Retina (tissue), 1 donor: ENCODE measurements around the gene STK38L.

Experiments
- DNase-seq: peaks from one replicate; pipeline ENCODE4 v3.0.0-alpha.2; 2016

STK38L gene

DNA sequence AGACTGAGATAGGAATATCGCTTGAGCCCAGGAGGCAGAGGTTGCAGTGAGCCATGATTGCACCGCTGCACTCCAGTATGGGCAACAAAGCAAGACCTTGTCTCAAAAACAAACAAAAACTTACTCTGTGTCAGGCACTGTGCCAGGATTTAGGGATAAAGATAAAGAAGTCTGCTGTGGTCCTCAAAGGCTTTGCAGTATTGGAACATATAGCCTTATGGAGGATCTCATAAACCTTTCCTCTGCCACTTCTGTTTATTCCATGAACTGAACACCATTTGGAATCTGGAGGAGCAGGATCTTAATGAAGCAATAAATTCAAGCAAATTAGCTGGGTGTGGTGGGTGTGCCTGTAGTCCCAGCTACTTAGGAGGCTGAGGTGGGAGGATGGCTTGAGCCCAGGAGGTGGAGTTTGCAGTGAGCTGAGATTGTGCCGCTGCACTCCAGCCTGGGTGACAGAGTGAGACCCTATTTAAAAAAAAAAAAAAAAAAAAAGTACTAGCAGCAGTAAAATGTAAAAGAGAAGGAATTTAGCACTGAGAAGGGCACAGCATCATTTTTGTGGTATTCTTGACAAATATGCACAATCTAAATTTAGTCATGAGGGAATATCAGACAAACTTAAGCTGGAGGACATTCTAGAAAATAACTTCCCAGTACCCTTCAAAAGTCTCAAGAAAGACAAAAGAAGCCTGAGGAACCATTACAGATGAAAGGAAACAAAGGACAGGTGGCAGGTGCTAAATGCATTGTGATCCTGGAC lies 115.7 kb downstream of the STK38L start:
- DNase-seq: no peak

DNA sequence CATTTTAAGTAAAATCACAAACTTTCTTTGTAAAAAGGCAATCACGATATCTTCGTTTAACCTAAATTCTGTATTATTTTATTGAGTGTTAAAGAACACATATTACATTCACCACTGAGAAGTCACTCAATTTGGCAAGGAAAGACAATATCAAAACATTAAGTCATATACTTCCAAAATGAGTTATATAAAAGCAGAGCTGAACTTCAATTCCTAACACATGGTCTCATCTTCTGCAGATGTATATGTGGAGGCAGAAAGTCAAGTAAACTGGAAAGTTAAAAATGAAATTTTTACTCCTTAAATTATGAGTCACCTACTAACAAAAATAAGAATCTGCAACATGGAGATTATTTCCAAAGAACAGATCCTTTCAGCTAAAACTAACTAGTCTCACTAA lies 117.3 kb downstream of the STK38L start:
- no peak for DNase-seq

DNA sequence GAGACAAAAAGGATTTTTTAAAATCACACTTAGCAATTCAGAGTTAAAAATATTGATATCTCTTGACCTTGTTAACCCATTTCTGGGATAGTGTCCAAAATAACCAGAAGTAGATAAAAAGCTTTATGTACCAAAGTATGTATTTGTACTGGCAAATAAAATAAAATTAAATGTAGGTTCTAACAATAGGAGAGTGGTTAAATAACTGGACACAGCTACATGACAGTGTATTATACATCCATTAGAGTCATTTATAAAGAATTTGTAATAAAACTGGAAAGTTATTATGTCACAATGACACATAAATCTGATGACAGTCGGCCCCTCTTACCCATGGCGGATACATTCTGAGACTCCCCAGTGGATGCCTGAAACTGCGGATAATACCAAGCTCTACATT lies 122.5 kb downstream of the STK38L start:
- no peak for DNase-seq

DNA sequence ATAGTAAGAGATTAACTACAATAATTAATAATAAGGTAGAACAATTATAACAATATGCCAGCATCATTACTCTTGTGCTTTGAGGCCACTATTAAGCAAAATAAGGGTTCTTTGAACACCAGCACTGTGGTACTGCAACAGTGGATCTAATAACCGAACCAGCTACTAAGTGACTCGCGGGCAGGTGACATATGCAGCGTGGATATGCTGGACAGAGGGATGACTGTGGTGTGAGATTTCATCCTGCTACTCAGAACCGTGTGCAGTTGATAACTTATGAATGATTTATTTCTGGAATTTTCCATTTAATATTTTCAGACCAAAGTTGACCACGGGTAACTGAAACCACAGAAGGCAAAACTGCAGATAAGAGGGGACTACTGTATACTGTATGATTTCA lies 123.0 kb downstream of the STK38L start:
- DNase-seq: no peak
